Calu3 (cell line): ENCODE results near the gene CGB3. TPM values are rescaled to one million over a fixed set of nuclear protein-coding genes. Genes with fewer than 3 reads are reported as not detected.
A peak's percentile ranks its signal among the peaks of the same experiment; 100 is the strongest.

Experiments
- BruUV-seq: library from RNA; stranded (reverse); fragments of 400-500 nt; replicated peaks from 2 replicates; lab custom pipeline; 2021; lab: Mats Ljungman, UMichigan
- CTCF ChIA-PET: fragments of 300-600 bp; sonication (Branson Sonifier 250); formaldehyde crosslinking; loops from one replicate; lab custom pipeline; 2022; ENCODE audit warnings: antibody characterized with exemption; lab: Charles Lee
- DNase-seq: peaks from one replicate; pipeline ENCODE4 v3.0.0; 2022
- H3K27ac Mint-ChIP-seq: one replicate; pipeline ENCODE4 v1.8.0; 2022; ENCODE audit warnings: mixed read lengths; ENCODE audit not compliant: unreplicated experiment
- H3K27me3 Mint-ChIP-seq: one replicate; pipeline ENCODE4 v1.8.0; 2022; ENCODE audit warnings: mixed read lengths; ENCODE audit not compliant: unreplicated experiment
- H3K36me3 Mint-ChIP-seq: one replicate; pipeline ENCODE4 v1.8.0; 2022; ENCODE audit warnings: mild to moderate bottlenecking, moderate library complexity, mixed read lengths; ENCODE audit not compliant: insufficient read depth, unreplicated experiment
- H3K4me1 Mint-ChIP-seq: one replicate; pipeline ENCODE4 v1.8.0; 2022; ENCODE audit warnings: mild to moderate bottlenecking, low read depth, mixed read lengths; ENCODE audit not compliant: unreplicated experiment
- H3K4me3 Mint-ChIP-seq: one replicate; pipeline ENCODE4 v1.8.0; 2022; ENCODE audit warnings: mild to moderate bottlenecking, low read depth, moderate library complexity, mixed read lengths; ENCODE audit not compliant: unreplicated experiment
- H3K9me3 Mint-ChIP-seq: one replicate; pipeline ENCODE4 v1.8.0; 2022; ENCODE audit warnings: low read depth, mixed read lengths; ENCODE audit not compliant: unreplicated experiment
- intact Hi-C: fragments of 100-400 bp; cut with micrococcal nuclease; formaldehyde crosslinking; loops from one replicate; pipeline ENCODE4 v1.10.0; 2022; ENCODE audit not compliant: unreplicated experiment
- total RNA-seq: library from RNA; stranded (reverse); gene quantifications from 2 replicates; pipeline ENCODE4 v1.2.3, GENCODE V29; 2022
- TF ChIP-seq, protein P1 (sequence below): fragments of 200-600 bp; IDR thresholded peaks from one replicate; pipeline ENCODE4 v1.8.0; 2022; ENCODE audit warnings: antibody characterized with exemption; ENCODE audit not compliant: unreplicated experiment

The CGB3 gene
- total RNA-seq, 1 experiment from 2014 or later: 1.1 TPM

DNA sequence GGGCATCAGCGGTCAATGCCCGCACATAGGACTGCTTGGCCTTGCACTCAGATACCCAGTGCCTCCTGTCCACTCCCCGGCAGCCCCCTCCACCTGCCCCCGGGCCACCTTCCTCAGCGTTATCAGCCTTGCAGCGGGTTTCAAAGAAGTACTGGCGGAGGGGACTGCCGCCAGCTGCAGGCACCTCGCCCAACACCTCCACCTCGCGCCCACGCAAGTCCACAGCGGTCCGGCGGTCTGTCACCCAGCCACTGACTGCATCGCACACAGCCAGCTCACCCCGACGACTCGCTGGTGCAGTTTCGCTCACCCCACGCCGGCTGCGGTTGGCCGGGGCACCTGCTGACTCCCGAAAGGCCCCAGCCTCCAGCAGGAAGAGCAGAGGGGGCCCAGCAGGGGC, 37.3 kb upstream of the CGB3 start:
- intact Hi-C loops: no loop called here
- Mint-ChIP-seq H3K4me3 (no peak overlapping the region), H3K36me3 (peaks cover 29% of the 10 kb centered on the region), H3K27ac (no peak overlapping the region), H3K27me3 (peaks cover 31% of the 10 kb centered on the region), H3K9me3 (no peaks in the 10 kb centered on the region), H3K4me1 (peaks cover 20% of the 10 kb centered on the region)
- no peak for DNase-seq
- CTCF ChIA-PET: no interaction called here
- no TSS peak for BruUV-seq
- TF ChIP-seq, protein P1, sequence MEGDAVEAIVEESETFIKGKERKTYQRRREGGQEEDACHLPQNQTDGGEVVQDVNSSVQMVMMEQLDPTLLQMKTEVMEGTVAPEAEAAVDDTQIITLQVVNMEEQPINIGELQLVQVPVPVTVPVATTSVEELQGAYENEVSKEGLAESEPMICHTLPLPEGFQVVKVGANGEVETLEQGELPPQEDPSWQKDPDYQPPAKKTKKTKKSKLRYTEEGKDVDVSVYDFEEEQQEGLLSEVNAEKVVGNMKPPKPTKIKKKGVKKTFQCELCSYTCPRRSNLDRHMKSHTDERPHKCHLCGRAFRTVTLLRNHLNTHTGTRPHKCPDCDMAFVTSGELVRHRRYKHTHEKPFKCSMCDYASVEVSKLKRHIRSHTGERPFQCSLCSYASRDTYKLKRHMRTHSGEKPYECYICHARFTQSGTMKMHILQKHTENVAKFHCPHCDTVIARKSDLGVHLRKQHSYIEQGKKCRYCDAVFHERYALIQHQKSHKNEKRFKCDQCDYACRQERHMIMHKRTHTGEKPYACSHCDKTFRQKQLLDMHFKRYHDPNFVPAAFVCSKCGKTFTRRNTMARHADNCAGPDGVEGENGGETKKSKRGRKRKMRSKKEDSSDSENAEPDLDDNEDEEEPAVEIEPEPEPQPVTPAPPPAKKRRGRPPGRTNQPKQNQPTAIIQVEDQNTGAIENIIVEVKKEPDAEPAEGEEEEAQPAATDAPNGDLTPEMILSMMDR: no peak

DNA sequence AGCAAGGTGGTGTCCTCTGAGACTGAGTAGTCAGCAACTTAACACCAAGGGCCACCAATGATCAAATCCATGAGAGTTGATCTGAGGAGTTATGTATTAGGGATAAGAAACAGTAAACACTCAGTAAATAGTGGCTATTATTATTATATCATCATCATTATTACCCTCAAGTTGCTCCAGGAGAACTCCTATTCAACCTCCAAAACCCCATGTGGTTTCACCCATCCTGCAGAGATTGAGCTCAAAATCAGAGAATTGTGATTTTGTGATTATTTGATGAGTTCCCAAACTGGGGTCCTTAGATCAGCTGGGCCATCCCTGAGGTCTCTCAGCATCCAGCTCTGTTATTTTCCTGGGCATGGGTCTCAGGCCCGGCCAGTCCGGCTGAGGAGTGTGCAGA, 36.9 kb upstream of the CGB3 start:
- TF ChIP-seq, protein P1: no peak
- BruUV-seq: no TSS peak
- intact Hi-C loops: no loop called here
- Mint-ChIP-seq H3K4me3 (no peak overlapping the region), H3K4me1 (peaks cover 20% of the 10 kb centered on the region), H3K27ac (no peak overlapping the region), H3K27me3 (peaks cover 27% of the 10 kb centered on the region), H3K9me3 (no peaks in the 10 kb centered on the region), H3K36me3 (peaks cover 33% of the 10 kb centered on the region)
- CTCF ChIA-PET: interaction anchor here (0.6 kb wide), 1 partner anchor 9 kb away, joined by 4 read pairs; no protein-coding TSS in a partner anchor
- DNase-seq: no peak

DNA sequence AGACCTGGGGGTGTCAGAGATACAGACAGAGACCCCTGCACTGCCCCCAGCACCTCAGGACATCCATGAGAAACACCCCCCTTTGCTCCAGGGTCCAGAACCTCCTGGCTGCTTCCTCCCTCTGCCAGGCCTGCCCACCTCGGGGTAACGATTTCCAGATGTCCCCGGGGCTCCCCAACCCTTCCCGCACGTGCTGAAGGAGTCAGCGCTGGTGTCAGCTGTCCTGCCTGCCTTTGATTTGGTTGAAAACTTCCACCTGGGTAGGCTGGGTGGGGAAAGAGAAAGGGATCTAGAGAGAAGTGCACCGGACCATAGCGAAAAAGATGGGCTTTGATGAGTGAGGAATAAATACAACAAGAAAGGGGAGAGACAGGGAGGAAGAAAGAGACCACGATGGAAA, 34.9 kb upstream of the CGB3 start:
- CTCF ChIA-PET: interaction anchor here (0.6 to 1.5 kb wide), 2 partner anchors 11 to 41 kb away, joined by 3 to 4 read pairs; no protein-coding TSS in a partner anchor
- no peak overlapping the region for H3K27ac Mint-ChIP-seq
- BruUV-seq: no TSS peak
- H3K36me3 Mint-ChIP-seq: peaks cover 37% of the 10 kb centered on the region
- intact Hi-C loops: no loop called here
- H3K4me1 Mint-ChIP-seq: peaks cover 20% of the 10 kb centered on the region
- H3K27me3 Mint-ChIP-seq: peaks cover 16% of the 10 kb centered on the region
- no peaks in the 10 kb centered on the region for H3K9me3 Mint-ChIP-seq
- no peak for DNase-seq
- no peak overlapping the region for H3K4me3 Mint-ChIP-seq
- TF ChIP-seq, protein P1: no peak

DNA sequence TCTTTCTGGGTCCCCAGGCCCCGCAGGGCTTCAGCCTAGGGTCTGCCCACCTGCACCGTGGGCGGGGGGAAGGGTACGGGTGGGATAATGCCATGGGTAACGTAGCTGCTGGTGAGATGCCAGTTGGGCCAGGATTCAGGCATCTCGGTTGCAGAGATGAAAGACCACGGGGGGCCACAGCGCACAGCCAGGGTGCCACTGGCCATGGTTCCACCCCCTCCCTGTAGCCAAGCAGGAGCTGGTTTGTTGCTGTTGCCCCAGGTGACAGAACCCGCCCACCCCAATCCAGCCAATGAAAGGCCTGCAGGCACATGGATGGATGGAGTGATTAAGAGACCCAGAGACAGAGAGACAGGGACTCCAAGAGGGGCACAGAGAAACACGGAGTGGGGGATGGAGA, 34.4 kb upstream of the CGB3 start:
- CTCF ChIA-PET: interaction anchor here (1.5 kb wide), 1 partner anchor 40 kb away, joined by 4 read pairs; no protein-coding TSS in a partner anchor
- Mint-ChIP-seq H3K4me3 (peak overlapping the region; percentile 95), H3K4me1 (peaks cover 20% of the 10 kb centered on the region), H3K36me3 (peaks cover 37% of the 10 kb centered on the region), H3K27me3 (peaks cover 16% of the 10 kb centered on the region), H3K27ac (no peak overlapping the region), H3K9me3 (no peaks in the 10 kb centered on the region)
- DNase-seq: peak; percentile 44
- intact Hi-C loops: no loop called here
- no TSS peak for BruUV-seq
- TF ChIP-seq, protein P1: no peak
